Endothelial cell of umbilical vein (primary cell): Measurements from ENCODE around the gene TMEM9B. TPM values are rescaled to one million over a fixed set of nuclear protein-coding genes. Genes with fewer than 3 reads are reported as not detected.

ENCODE experiments used
- BruUV-seq: library from RNA; stranded (reverse); fragments of 400-500 nt; replicated peaks from 2 replicates; lab custom pipeline; 2021; lab: Mats Ljungman, UMichigan
- CTCF ChIA-PET: fragments of 300-600, 350-600 bp; sonication (Branson Sonifier 250); formaldehyde crosslinking; loops from one replicate; lab custom pipeline; 2021; ENCODE audit warnings: antibody characterized with exemption, inconsistent platforms; lab: Charles Lee
- POLR2A ChIA-PET: fragments of 300-600, 350-600 bp; sonication (Branson Sonifier 250); formaldehyde crosslinking; loops from one replicate; lab custom pipeline; 2021; ENCODE audit warnings: antibody characterized with exemption, inconsistent platforms; lab: Charles Lee
- DNase-seq: peaks from one replicate; pipeline ENCODE4 v3.0.0-alpha.2; 2011; ENCODE audit warnings: low read depth, low spot score
- FAIRE-seq: peaks from 2 replicates; lab custom pipeline; 2011; peaks lifted over from hg19 to GRCh38; lab: Jason Lieb, UNC
- H2AFZ ChIP-seq: 2 replicates; pipeline ENCODE4 v1.6.0; 2012; ENCODE audit warnings: low read depth, low read length, control low read depth, inconsistent platforms
- H3K27ac ChIP-seq: 2 replicates; pipeline ENCODE4 v1.5.1; 2011; ENCODE audit warnings: low read depth, mild to moderate bottlenecking, control low read depth, low read length, moderate library complexity; ENCODE audit not compliant: insufficient read depth
- H3K27me3 ChIP-seq, 2 experiments: 2 replicates each; pipeline versions ENCODE4 v1.6.0 to v1.6.1; 2011; ENCODE audit warnings: low read length in 2 of 2, mixed read lengths in 1 of 2; ENCODE audit not compliant: control insufficient read depth in 2 of 2, insufficient read depth in 2 of 2
- H3K36me3 ChIP-seq, 2 experiments: 2 replicates in 1 of 2; 3 replicates in 1 of 2; pipeline ENCODE4 v1.5.1; 2011; ENCODE audit warnings: low read length in 2 of 2, mild to moderate bottlenecking in 1 of 2, moderate library complexity in 1 of 2; ENCODE audit not compliant: control insufficient read depth in 2 of 2, insufficient read depth in 2 of 2; ENCODE audit errors: extremely low read depth in 1 of 2
- H3K4me1 ChIP-seq: 3 replicates; pipeline ENCODE4 v1.5.1; 2011; ENCODE audit warnings: mild to moderate bottlenecking, low read length; ENCODE audit not compliant: control insufficient read depth, insufficient read depth; ENCODE audit errors: extremely low read depth
- H3K4me2 ChIP-seq: 2 replicates; pipeline ENCODE4 v1.6.1; 2011; ENCODE audit warnings: low read length, control low read depth, mixed read lengths; ENCODE audit not compliant: insufficient read depth
- H3K4me3 ChIP-seq, 3 experiments: fragments of 200-600 bp in 1 of 3; sonication (generic), shearing (Covaris generic) in 1 of 3; replicated peaks in 1 of 3; 2 replicates each; pipeline ENCODE4 v1.5.1; 2011 to 2016; ENCODE audit warnings: control low read depth in 3 of 3, low read length in 3 of 3, mild to moderate bottlenecking in 2 of 3, inconsistent platforms in 1 of 3, low read depth in 1 of 3, moderate library complexity in 1 of 3; ENCODE audit not compliant: insufficient read depth in 1 of 3
- H3K79me2 ChIP-seq: 2 replicates; pipeline ENCODE4 v1.6.0; 2012; ENCODE audit warnings: low read length, inconsistent platforms; ENCODE audit not compliant: control insufficient read depth, insufficient read depth
- H3K9ac ChIP-seq: replicated peaks from 2 replicates; pipeline ENCODE3; 2011; ENCODE audit warnings: low read length, control low read depth; ENCODE audit not compliant: insufficient read depth; ENCODE audit errors: extremely low read depth
- H3K9me1 ChIP-seq: replicated peaks from 3 replicates; pipeline ENCODE4 v1.6.0; 2011; ENCODE audit warnings: mild to moderate bottlenecking, low read length; ENCODE audit not compliant: control insufficient read depth, insufficient read depth; ENCODE audit errors: extremely low read depth
- H3K9me3 ChIP-seq: replicated peaks from 2 replicates; pipeline ENCODE4 v1.5.1; 2012; ENCODE audit warnings: low read length, inconsistent platforms; ENCODE audit not compliant: control insufficient read depth, insufficient read depth
- H4K20me1 ChIP-seq: replicated peaks from 2 replicates; pipeline ENCODE3; 2011; ENCODE audit warnings: mild to moderate bottlenecking, low read length; ENCODE audit not compliant: control insufficient read depth, insufficient read depth; ENCODE audit errors: extremely low read depth
- EZH2 ChIP-seq: IDR thresholded peaks from 2 replicates; pipeline ENCODE4 v1.6.1; 2012; ENCODE audit warnings: borderline replicate concordance, low read depth, mild to moderate bottlenecking, moderate library complexity, low read length, inconsistent platforms; ENCODE audit not compliant: severe bottlenecking
- FOS ChIP-seq: IDR thresholded peaks from 2 replicates; pipeline ENCODE4 v1.6.1; 2011; ENCODE audit warnings: mild to moderate bottlenecking, low read length, moderate library complexity, borderline replicate concordance; ENCODE audit not compliant: insufficient read depth
- GATA2 ChIP-seq: IDR thresholded peaks from 2 replicates; pipeline ENCODE4 v1.7.0; 2011; ENCODE audit warnings: low read depth, mild to moderate bottlenecking, moderate library complexity, mixed read lengths, low read length; ENCODE audit not compliant: insufficient read length, insufficient read depth
- JUN ChIP-seq: IDR thresholded peaks from 2 replicates; pipeline ENCODE4 v1.6.1; 2011; ENCODE audit warnings: borderline replicate concordance, low read depth; ENCODE audit not compliant: insufficient read length, insufficient read depth
- MYC ChIP-seq: IDR thresholded peaks from one replicate; pipeline ENCODE4 v1.6.1; 2011; ENCODE audit warnings: mild to moderate bottlenecking, low read depth, low read length
- POLR2A ChIP-seq: IDR thresholded peaks from 2 replicates; pipeline ENCODE4 v1.6.1; 2012; ENCODE audit warnings: low read depth, mild to moderate bottlenecking, control low read depth, low read length
- POLR2AphosphoS5 ChIP-seq: IDR thresholded peaks from 2 replicates; pipeline ENCODE4 v1.6.1; 2012; ENCODE audit warnings: low read depth, mild to moderate bottlenecking, control low read depth, low read length, moderate library complexity; ENCODE audit not compliant: insufficient read depth
- dilution Hi-C: fragments of 300-500 bp; cut with MboI; formaldehyde crosslinking; loops from one replicate; pipeline ENCODE4 v1.15.0; 2019; ENCODE audit warnings: low sequenced_read_pairs; ENCODE audit not compliant: extremely low pct_ligation_motif_present
- intact Hi-C: fragments of 100-400 bp; cut with micrococcal nuclease; formaldehyde crosslinking; loops from one replicate; pipeline ENCODE4 v1.10.0; 2022
- polyA plus RNA-seq, 4 experiments: library from polyadenylated mRNA; depleted of rRNA in 3 of 4; stranded (reverse) in 3 of 4; unstranded in 1 of 4; fragments of >200 nt; gene quantifications; 2 replicates each; pipeline versions ENCODE4 v1.2.1 to v1.2.3, GENCODE V29; 2011 to 2012; ENCODE audit warnings: missing spikeins in 1 of 4
- total RNA-seq: library from RNA; stranded (reverse); gene quantifications from 2 replicates; pipeline ENCODE4 v1.2.3, GENCODE V29; 2021
- TF ChIP-seq, protein P1 (sequence below): IDR thresholded peaks from 2 replicates; pipeline ENCODE4 v1.6.1; 2011; ENCODE audit not compliant: insufficient read depth, insufficient read length
- TF ChIP-seq, protein P2 (sequence below), 2 donors: IDR thresholded peaks; 1 replicate in 1 of 2; 2 replicates in 1 of 2; pipeline ENCODE4 v1.5.1; 2011; ENCODE audit warnings: low read length in 2 of 2, mild to moderate bottlenecking in 2 of 2, moderate library complexity in 2 of 2, control low read depth in 1 of 2, inconsistent platforms in 1 of 2, low read depth in 1 of 2; ENCODE audit not compliant: insufficient read depth in 1 of 2; ENCODE audit errors: extremely low read depth in 1 of 2

Gene TMEM9B
- total and polyA plus RNA-seq, 2 donors (not counting 3 experiments of a cell fraction or from before 2014, with no cell fraction given), result 28.2 to 30.2 TPM

DNA sequence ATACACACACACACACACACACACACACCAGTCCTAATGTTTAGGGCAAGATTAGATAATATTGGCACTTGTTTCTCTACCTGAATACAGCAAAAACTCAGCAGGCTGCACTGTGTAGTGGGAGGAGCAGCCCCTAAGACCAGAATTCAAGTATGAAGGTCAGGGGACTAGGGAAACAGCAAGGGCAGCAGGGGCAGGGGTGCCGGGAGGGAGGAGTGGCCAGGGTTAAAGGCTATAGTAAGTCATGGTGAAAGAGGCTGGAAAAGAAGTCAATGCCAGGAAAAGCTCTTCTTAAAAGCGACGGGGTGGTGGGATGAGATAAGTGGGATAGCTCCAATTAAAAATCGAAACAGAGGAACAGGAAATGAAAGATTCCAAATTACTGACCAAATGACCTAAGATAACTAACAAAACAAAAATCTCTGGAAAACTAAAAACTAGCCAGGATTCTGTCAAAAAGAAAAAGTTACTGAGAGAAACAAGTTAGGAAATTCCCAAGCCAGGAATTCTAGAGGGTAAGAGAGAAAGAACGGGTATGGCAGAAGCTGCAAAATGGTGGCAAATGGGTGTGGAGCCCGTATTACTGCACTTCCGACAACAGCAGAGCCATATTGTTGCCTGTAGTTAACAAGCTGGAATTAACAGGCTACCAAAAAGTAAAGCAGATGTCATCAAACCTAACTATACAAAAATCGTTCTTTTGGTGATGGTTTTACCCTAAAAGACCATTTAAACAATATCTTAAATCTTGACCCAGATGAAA, 22.7 kb downstream of the TMEM9B start:
- DNase-seq (peak; percentile 22), FAIRE-seq (no peak)
- no TSS peak for BruUV-seq
- dilution Hi-C loops, result no loop called here
- Histone ChIP-seq H3K79me2 (no peaks in the 10 kb centered on the region), H3K27ac (no peak overlapping the region), H3K9me1 (no peaks in the 10 kb centered on the region), H3K9me3 (no peaks in the 10 kb centered on the region), H3K4me1 (no peaks in the 10 kb centered on the region), H3K9ac (no peak overlapping the region), H3K4me3 (no peak overlapping the region), H3K36me3 (no peaks in the 10 kb centered on the region), H4K20me1 (no peaks in the 10 kb centered on the region), H2AFZ (peak overlapping the region; percentile 56), H3K4me2 (peak overlapping the region; percentile 28), H3K27me3 (peaks cover 0 to 4% of the 10 kb centered on the region in 2 experiments)
- TF ChIP-seq GATA2 (no peak), MYC (no peak), POLR2A (no peak), FOS (no peak), JUN (no peak), POLR2AphosphoS5 (no peak), EZH2 (no peak)
- TF ChIP-seq, protein P1, sequence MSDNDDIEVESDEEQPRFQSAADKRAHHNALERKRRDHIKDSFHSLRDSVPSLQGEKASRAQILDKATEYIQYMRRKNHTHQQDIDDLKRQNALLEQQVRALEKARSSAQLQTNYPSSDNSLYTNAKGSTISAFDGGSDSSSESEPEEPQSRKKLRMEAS, result no peak
- TF ChIP-seq, protein P2, sequence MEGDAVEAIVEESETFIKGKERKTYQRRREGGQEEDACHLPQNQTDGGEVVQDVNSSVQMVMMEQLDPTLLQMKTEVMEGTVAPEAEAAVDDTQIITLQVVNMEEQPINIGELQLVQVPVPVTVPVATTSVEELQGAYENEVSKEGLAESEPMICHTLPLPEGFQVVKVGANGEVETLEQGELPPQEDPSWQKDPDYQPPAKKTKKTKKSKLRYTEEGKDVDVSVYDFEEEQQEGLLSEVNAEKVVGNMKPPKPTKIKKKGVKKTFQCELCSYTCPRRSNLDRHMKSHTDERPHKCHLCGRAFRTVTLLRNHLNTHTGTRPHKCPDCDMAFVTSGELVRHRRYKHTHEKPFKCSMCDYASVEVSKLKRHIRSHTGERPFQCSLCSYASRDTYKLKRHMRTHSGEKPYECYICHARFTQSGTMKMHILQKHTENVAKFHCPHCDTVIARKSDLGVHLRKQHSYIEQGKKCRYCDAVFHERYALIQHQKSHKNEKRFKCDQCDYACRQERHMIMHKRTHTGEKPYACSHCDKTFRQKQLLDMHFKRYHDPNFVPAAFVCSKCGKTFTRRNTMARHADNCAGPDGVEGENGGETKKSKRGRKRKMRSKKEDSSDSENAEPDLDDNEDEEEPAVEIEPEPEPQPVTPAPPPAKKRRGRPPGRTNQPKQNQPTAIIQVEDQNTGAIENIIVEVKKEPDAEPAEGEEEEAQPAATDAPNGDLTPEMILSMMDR (IDR thresholded peaks at IDR 0.05; ENCODE audit: extremely low read depth in 1 of 2, insufficient read depth in 1 of 2, low read depth in 1 of 2, low read length in 2 of 2), result no peak
- ChIA-PET POLR2A (no interaction called here), CTCF (interaction anchor here (1.4 to 3.2 kb wide), 3 partner anchors 15 to 27 kb away, joined by 4 to 15 read pairs (median 6); no protein-coding TSS in a partner anchor)
- intact Hi-C loops, result no loop called here
